Endothelial cell of umbilical vein (primary cell): ENCODE measurements around the gene SDCBP2.

ENCODE experiments used
- EZH2 ChIP-seq: IDR thresholded peaks from 2 replicates; pipeline ENCODE4 v1.6.1; 2012; ENCODE audit warnings: borderline replicate concordance, low read depth, mild to moderate bottlenecking, moderate library complexity, low read length, inconsistent platforms; ENCODE audit not compliant: severe bottlenecking
- JUN ChIP-seq: IDR thresholded peaks from 2 replicates; pipeline ENCODE4 v1.6.1; 2011; ENCODE audit warnings: borderline replicate concordance, low read depth; ENCODE audit not compliant: insufficient read length, insufficient read depth
- POLR2A ChIP-seq: IDR thresholded peaks from 2 replicates; pipeline ENCODE4 v1.6.1; 2012; ENCODE audit warnings: low read depth, mild to moderate bottlenecking, control low read depth, low read length
- POLR2AphosphoS5 ChIP-seq: IDR thresholded peaks from 2 replicates; pipeline ENCODE4 v1.6.1; 2012; ENCODE audit warnings: low read depth, mild to moderate bottlenecking, control low read depth, low read length, moderate library complexity; ENCODE audit not compliant: insufficient read depth
- TF ChIP-seq, protein P1 (sequence below), 2 donors: IDR thresholded peaks; 1 replicate in 1 of 2; 2 replicates in 1 of 2; pipeline ENCODE4 v1.5.1; 2011; ENCODE audit warnings: low read length in 2 of 2, mild to moderate bottlenecking in 2 of 2, moderate library complexity in 2 of 2, control low read depth in 1 of 2, inconsistent platforms in 1 of 2, low read depth in 1 of 2; ENCODE audit not compliant: insufficient read depth in 1 of 2; ENCODE audit errors: extremely low read depth in 1 of 2
- TF ChIP-seq, protein P2 (sequence below): IDR thresholded peaks from 2 replicates; pipeline ENCODE4 v1.6.1; 2011; ENCODE audit not compliant: insufficient read depth, insufficient read length

DNA sequence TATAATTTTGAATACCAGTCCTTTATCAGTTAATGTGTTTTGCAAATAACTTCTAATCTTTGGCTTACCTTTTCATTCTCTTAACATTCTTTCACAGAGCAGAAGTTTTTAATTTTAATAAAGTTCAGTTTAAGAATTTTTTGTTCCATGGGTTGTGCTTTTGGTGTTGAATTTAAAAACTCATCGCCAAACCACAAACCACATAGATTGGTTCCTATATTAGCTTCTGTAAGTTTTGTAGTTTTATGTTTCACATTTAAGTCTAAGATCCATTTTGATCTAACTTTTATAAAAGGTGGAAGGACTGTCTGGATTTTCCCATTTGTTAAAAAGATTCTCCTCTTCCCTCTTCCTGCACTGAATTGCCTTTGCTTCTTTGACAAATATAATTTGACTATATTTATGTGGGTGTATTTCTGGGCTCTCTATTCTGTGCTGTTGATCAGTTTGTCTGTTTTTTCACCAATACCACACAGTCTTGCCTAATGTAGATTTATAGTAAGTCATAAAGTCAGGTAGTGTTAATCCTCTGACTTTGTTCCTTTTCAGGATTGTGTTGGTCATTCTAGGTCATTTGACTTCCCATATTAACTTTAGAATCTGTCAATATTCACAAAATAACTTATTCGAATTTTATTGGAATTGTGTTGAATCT lies 17.5 kb upstream of the SDCBP2 start:
- TF ChIP-seq POLR2AphosphoS5, result no peak
- TF ChIP-seq, protein P1, sequence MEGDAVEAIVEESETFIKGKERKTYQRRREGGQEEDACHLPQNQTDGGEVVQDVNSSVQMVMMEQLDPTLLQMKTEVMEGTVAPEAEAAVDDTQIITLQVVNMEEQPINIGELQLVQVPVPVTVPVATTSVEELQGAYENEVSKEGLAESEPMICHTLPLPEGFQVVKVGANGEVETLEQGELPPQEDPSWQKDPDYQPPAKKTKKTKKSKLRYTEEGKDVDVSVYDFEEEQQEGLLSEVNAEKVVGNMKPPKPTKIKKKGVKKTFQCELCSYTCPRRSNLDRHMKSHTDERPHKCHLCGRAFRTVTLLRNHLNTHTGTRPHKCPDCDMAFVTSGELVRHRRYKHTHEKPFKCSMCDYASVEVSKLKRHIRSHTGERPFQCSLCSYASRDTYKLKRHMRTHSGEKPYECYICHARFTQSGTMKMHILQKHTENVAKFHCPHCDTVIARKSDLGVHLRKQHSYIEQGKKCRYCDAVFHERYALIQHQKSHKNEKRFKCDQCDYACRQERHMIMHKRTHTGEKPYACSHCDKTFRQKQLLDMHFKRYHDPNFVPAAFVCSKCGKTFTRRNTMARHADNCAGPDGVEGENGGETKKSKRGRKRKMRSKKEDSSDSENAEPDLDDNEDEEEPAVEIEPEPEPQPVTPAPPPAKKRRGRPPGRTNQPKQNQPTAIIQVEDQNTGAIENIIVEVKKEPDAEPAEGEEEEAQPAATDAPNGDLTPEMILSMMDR (IDR thresholded peaks at IDR 0.05; ENCODE audit: extremely low read depth in 1 of 2, insufficient read depth in 1 of 2, low read depth in 1 of 2, low read length in 2 of 2), result no peak
- no peak for TF ChIP-seq JUN
- no peak for TF ChIP-seq POLR2A
- TF ChIP-seq, protein P2, sequence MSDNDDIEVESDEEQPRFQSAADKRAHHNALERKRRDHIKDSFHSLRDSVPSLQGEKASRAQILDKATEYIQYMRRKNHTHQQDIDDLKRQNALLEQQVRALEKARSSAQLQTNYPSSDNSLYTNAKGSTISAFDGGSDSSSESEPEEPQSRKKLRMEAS, result no peak
- no peak for TF ChIP-seq EZH2
